ENCODE measurements around the gene CHRNA7.
"Not testable (repeated sequence)": the region's sequence is repeated elsewhere in the genome, so short reads cannot be mapped to it uniquely, and the experiment has no call there.

CHRNA7 gene

DNA sequence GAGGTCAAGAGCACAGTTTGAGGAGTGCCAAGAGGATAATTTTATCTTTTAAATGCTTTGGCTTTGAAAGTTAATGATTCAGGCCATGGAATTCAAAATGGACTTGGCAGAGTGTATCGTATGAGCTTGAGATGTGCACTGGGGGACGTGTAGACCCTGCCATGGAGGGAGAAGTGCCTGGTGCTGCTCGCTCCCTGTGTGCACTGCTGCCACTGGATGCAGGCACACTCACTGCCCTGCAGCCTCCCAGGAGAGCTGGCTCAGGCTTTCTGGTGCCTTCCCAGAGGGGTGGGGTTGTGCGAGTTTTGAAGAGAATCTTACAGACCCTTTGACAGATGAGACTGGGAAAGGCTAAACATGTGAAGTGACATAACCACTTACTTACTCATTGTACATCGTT is 135.5 kb downstream of the CHRNA7 start:
- not testable (repeated sequence) for H3K4me1 ChIP-seq (ENCODE audit: control insufficient read depth, insufficient read depth, low read length, poor library complexity, severe bottlenecking); H3K9me3 ChIP-seq (ENCODE audit: control insufficient read depth, low read length); H3K36me3 ChIP-seq (ENCODE audit: control insufficient read depth, insufficient read depth, low read length); H3K27me3 ChIP-seq (replicated peaks; ENCODE audit: control insufficient read depth, insufficient read depth, low read length, poor library complexity, severe bottlenecking); H3K27ac ChIP-seq (ENCODE audit: insufficient read depth, low read length, poor library complexity, severe bottlenecking); H3K4me3 ChIP-seq (ENCODE audit: insufficient read depth, low read depth, low read length, poor library complexity, severe bottlenecking); DNase-seq

DNA sequence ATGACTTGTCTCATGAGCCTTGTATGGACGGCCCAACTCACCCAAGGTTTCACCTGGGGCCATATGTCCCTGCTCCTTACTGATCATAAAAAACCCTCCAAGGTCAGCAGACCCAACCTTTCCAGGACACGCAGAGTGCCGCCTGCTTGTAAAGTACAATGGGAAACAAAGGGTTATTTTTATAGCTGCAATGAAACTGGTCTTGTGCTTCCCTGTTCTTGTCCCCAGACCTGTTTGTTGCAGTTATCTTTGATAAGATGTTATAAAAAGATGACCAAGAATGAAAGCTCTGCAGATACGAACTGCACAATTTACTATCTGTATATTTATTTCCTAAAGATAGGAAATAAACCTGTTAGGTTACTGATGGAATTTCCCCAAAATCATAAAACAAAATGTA is 136.0 kb downstream of the CHRNA7 start:
- H3K27ac ChIP-seq (ENCODE audit: insufficient read depth, low read length, poor library complexity, severe bottlenecking); DNase-seq; H3K4me1 ChIP-seq (ENCODE audit: control insufficient read depth, insufficient read depth, low read length, poor library complexity, severe bottlenecking); H3K4me3 ChIP-seq (ENCODE audit: insufficient read depth, low read depth, low read length, poor library complexity, severe bottlenecking); H3K9me3 ChIP-seq (ENCODE audit: control insufficient read depth, low read length); H3K27me3 ChIP-seq (replicated peaks; ENCODE audit: control insufficient read depth, insufficient read depth, low read length, poor library complexity, severe bottlenecking); H3K36me3 ChIP-seq (ENCODE audit: control insufficient read depth, insufficient read depth, low read length): not testable (repeated sequence)

DNA sequence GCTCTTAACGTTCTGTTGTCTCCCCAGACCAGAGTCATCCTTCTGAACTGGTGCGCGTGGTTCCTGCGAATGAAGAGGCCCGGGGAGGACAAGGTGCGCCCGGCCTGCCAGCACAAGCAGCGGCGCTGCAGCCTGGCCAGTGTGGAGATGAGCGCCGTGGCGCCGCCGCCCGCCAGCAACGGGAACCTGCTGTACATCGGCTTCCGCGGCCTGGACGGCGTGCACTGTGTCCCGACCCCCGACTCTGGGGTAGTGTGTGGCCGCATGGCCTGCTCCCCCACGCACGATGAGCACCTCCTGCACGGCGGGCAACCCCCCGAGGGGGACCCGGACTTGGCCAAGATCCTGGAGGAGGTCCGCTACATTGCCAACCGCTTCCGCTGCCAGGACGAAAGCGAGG is 137.6 kb downstream of the CHRNA7 start:
- H3K9me3 ChIP-seq (ENCODE audit: control insufficient read depth, low read length); H3K4me3 ChIP-seq (ENCODE audit: insufficient read depth, low read depth, low read length, poor library complexity, severe bottlenecking): not testable (repeated sequence)

DNA sequence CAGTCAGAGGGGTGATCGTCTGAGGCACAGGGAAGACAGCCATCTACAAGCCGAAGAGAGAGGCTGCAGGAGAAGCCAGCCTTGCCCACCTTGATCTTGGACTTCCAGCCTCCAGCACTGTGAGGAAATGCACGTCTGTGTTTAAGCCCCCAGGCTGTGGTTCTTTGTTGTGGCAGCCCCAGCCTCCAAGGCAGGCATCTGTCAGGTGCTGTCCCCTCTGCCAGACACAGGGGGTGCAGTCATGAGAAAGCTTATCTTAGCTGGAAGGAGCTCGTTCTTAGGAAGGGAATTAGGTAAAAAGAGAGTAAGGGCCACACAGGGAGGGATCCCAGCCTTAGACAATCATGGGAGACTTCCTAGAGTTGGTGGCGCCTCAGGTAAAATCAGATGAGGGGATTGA is 150.3 kb downstream of the CHRNA7 start:
- not testable (repeated sequence) for H3K36me3 ChIP-seq (ENCODE audit: control insufficient read depth, insufficient read depth, low read length); H3K27ac ChIP-seq (ENCODE audit: insufficient read depth, low read length, poor library complexity, severe bottlenecking); H3K9me3 ChIP-seq (ENCODE audit: control insufficient read depth, low read length); H3K4me3 ChIP-seq (ENCODE audit: insufficient read depth, low read depth, low read length, poor library complexity, severe bottlenecking); H3K27me3 ChIP-seq (replicated peaks; ENCODE audit: control insufficient read depth, insufficient read depth, low read length, poor library complexity, severe bottlenecking); H3K4me1 ChIP-seq (ENCODE audit: control insufficient read depth, insufficient read depth, low read length, poor library complexity, severe bottlenecking); DNase-seq

More for the DNA sequence above, 137.6 kb downstream of the CHRNA7 start:
- H3K27me3 ChIP-seq (replicated peaks; ENCODE audit: control insufficient read depth, insufficient read depth, low read length, poor library complexity, severe bottlenecking); H3K27ac ChIP-seq (ENCODE audit: insufficient read depth, low read length, poor library complexity, severe bottlenecking); H3K36me3 ChIP-seq (ENCODE audit: control insufficient read depth, insufficient read depth, low read length); DNase-seq; H3K4me1 ChIP-seq (ENCODE audit: control insufficient read depth, insufficient read depth, low read length, poor library complexity, severe bottlenecking): not testable (repeated sequence)

DNA sequence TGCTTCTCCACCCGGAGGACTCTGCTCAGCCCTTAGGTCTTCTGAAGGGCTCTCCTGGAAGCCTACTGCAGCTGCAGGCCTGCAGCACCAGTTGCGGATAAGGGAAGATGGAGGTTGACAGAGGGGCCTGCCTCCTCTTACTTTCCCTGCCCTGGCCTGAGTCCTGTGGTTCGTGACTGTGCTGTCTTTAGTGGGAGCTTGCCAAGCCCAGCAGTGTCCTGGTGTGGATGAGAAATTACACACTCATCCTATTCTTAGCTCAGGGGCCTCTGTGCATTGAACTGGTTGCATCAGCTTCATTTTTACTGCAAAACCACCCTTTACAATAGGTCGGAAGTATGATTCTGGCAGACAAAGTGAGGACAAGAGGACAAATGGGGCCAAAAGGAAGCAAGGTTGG is 163.5 kb downstream of the CHRNA7 start:
- not testable (repeated sequence) for DNase-seq; H3K4me1 ChIP-seq (ENCODE audit: control insufficient read depth, insufficient read depth, low read length, poor library complexity, severe bottlenecking); H3K36me3 ChIP-seq (ENCODE audit: control insufficient read depth, insufficient read depth, low read length); H3K27ac ChIP-seq (ENCODE audit: insufficient read depth, low read length, poor library complexity, severe bottlenecking); H3K9me3 ChIP-seq (ENCODE audit: control insufficient read depth, low read length); H3K27me3 ChIP-seq (replicated peaks; ENCODE audit: control insufficient read depth, insufficient read depth, low read length, poor library complexity, severe bottlenecking); H3K4me3 ChIP-seq (ENCODE audit: insufficient read depth, low read depth, low read length, poor library complexity, severe bottlenecking)

DNA sequence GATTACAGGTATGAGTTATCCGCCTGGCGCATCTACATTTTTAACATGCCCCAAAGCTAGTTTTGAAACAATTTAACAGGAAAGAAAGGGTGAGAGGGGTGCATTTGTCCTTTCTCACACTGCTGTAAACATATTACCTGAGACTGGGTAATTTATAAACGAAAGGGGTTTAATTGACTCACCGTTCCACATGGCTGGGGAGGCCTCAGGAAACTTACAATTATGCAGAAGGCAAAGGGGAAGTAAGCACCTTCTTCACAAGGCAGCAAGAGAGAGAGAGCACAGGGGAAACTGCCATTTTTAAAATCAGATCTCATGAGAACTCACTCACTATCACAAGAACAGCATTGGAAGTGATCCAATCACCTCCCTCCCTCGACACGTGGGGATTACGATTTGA is 165.9 kb downstream of the CHRNA7 start:
- not testable (repeated sequence) for H3K27ac ChIP-seq (ENCODE audit: insufficient read depth, low read length, poor library complexity, severe bottlenecking); H3K9me3 ChIP-seq (ENCODE audit: control insufficient read depth, low read length); H3K27me3 ChIP-seq (replicated peaks; ENCODE audit: control insufficient read depth, insufficient read depth, low read length, poor library complexity, severe bottlenecking); H3K36me3 ChIP-seq (ENCODE audit: control insufficient read depth, insufficient read depth, low read length); H3K4me1 ChIP-seq (ENCODE audit: control insufficient read depth, insufficient read depth, low read length, poor library complexity, severe bottlenecking); DNase-seq; H3K4me3 ChIP-seq (ENCODE audit: insufficient read depth, low read depth, low read length, poor library complexity, severe bottlenecking)

GRCh38 chr15:32198938-32199337 is 168.6 kb downstream of the CHRNA7 start:
- H3K36me3 ChIP-seq (ENCODE audit: control insufficient read depth, insufficient read depth, low read length); H3K27me3 ChIP-seq (replicated peaks; ENCODE audit: control insufficient read depth, insufficient read depth, low read length, poor library complexity, severe bottlenecking); DNase-seq; H3K9me3 ChIP-seq (ENCODE audit: control insufficient read depth, low read length); H3K4me1 ChIP-seq (ENCODE audit: control insufficient read depth, insufficient read depth, low read length, poor library complexity, severe bottlenecking); H3K4me3 ChIP-seq (ENCODE audit: insufficient read depth, low read depth, low read length, poor library complexity, severe bottlenecking); H3K27ac ChIP-seq (ENCODE audit: insufficient read depth, low read length, poor library complexity, severe bottlenecking): not testable (repeated sequence)

DNA sequence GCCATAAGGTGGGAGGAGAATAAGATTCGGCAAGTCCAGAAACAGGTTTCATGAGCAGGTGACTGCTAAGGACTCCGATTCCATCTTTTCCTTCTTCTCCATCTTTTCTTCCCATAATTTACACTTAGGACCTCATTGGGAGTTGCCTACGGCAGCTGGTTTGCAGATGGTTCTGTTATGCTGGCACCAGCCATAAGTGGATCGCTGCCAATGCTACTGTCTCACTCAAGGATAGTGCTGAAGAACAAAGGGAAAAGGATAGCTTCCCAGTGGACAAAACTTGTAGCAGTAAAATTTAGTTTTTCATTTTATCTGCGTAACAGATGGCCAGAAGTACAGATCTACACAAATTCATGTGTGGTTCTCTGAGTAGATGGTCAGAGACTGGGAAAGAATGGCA is 178.8 kb downstream of the CHRNA7 start:
- not testable (repeated sequence) for DNase-seq; H3K4me1 ChIP-seq (ENCODE audit: control insufficient read depth, insufficient read depth, low read length, poor library complexity, severe bottlenecking); H3K9me3 ChIP-seq (ENCODE audit: control insufficient read depth, low read length); H3K27ac ChIP-seq (ENCODE audit: insufficient read depth, low read length, poor library complexity, severe bottlenecking); H3K36me3 ChIP-seq (ENCODE audit: control insufficient read depth, insufficient read depth, low read length); H3K4me3 ChIP-seq (ENCODE audit: insufficient read depth, low read depth, low read length, poor library complexity, severe bottlenecking); H3K27me3 ChIP-seq (replicated peaks; ENCODE audit: control insufficient read depth, insufficient read depth, low read length, poor library complexity, severe bottlenecking)

DNA sequence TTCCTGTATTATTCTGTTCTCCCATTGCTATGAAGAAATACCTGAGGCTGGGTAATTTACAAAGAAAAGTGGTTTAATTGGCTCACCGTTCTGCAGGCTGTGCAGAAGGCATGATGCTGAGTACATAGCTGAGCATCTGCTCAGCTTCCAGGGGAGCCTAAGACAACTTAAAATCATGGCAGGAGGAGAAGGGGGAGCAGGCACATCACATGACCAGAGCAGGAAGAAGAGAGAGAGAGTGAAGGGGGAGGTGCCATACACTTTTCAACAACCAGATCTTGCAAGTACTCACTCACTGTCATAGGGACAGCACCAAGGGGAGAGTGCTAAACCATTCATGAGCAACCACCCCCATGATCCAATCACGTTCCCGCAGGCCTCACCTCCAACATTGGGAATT is 188.4 kb downstream of the CHRNA7 start:
- no peak overlapping the region for H3K27ac ChIP-seq (ENCODE audit: insufficient read depth, low read length, poor library complexity, severe bottlenecking)
- H3K4me3 ChIP-seq (ENCODE audit: insufficient read depth, low read depth, low read length, poor library complexity, severe bottlenecking) = no peak overlapping the region
- no peaks in the 10 kb centered on the region for H3K9me3 ChIP-seq (ENCODE audit: control insufficient read depth, low read length)
- no peaks in the 10 kb centered on the region for H3K27me3 ChIP-seq (replicated peaks; ENCODE audit: control insufficient read depth, insufficient read depth, low read length, poor library complexity, severe bottlenecking)
- H3K4me1 ChIP-seq (ENCODE audit: control insufficient read depth, insufficient read depth, low read length, poor library complexity, severe bottlenecking) = no peaks in the 10 kb centered on the region
- no peaks in the 10 kb centered on the region for H3K36me3 ChIP-seq (ENCODE audit: control insufficient read depth, insufficient read depth, low read length)
- DNase-seq = no peak
